Spleen (tissue), 11 donors: ENCODE data around the gene SDK2. TPM values are rescaled to one million over a fixed set of nuclear protein-coding genes. Genes with fewer than 3 reads are reported as not detected.

ENCODE experiments used
- DNase-seq: peaks from one replicate; pipeline ENCODE4 v3.0.0-alpha.2; 2020
- H3K27ac ChIP-seq, 8 donors: fragments of 200-600 bp; sonication (generic) in 7 of 8; 1 replicate in 4 of 8; 2 replicates in 4 of 8; pipeline versions ENCODE4 v1.5.0 to v1.8.0; 2016 to 2021; ENCODE audit warnings: inconsistent platforms in 4 of 8, mild to moderate bottlenecking in 4 of 8, moderate library complexity in 1 of 8
- H3K27me3 ChIP-seq, 7 donors: fragments of 200-600 bp; sonication (generic) in 6 of 7; replicated peaks in 1 of 7; 1 replicate in 4 of 7; 2 replicates in 3 of 7; pipeline versions ENCODE4 v1.5.0 to v1.8.0; 2016 to 2021; ENCODE audit warnings: inconsistent platforms in 3 of 7, mild to moderate bottlenecking in 1 of 7
- H3K36me3 ChIP-seq, 6 donors: fragments of 200-600 bp; sonication (generic) in 5 of 6; 1 replicate in 4 of 6; 2 replicates in 2 of 6; pipeline versions ENCODE4 v1.5.0 to v1.8.0; 2016 to 2021; ENCODE audit warnings: inconsistent platforms in 2 of 6
- H3K4me1 ChIP-seq, 6 donors: fragments of 200-600 bp; sonication (generic) in 5 of 6; 1 replicate in 3 of 6; 2 replicates in 3 of 6; pipeline versions ENCODE4 v1.5.0 to v1.8.0; 2016 to 2021; ENCODE audit warnings: inconsistent platforms in 3 of 6
- H3K4me3 ChIP-seq, 8 donors: fragments of 200-600 bp; sonication (generic) in 7 of 8; 1 replicate in 4 of 8; 2 replicates in 4 of 8; pipeline versions ENCODE4 v1.5.0 to v1.8.0; 2016 to 2021; ENCODE audit warnings: inconsistent platforms in 4 of 8, mild to moderate bottlenecking in 4 of 8, moderate library complexity in 2 of 8
- H3K9me3 ChIP-seq, 8 donors: fragments of 200-600 bp; sonication (generic) in 7 of 8; 1 replicate in 4 of 8; 2 replicates in 4 of 8; pipeline versions ENCODE4 v1.5.0 to v1.8.0; 2016 to 2021; ENCODE audit warnings: inconsistent platforms in 4 of 8
- POLR2A ChIP-seq, 3 donors: fragments of 450-650 bp; IDR thresholded peaks; one replicate each; pipeline ENCODE4 v1.5.1; 2017; ENCODE audit warnings: antibody characterized with exemption in 3 of 3, mild to moderate bottlenecking in 1 of 3
- POLR2AphosphoS5 ChIP-seq, 3 donors: sonication (generic); formaldehyde crosslinking; IDR thresholded peaks; one replicate each; pipeline ENCODE4 v1.5.1; 2017; ENCODE audit warnings: antibody characterized with exemption in 3 of 3
- WGBS, 5 donors: extraction: QIAGEN DNeasy Blood & Tissue Kit in 3 of 5; methylation state at CpG; one replicate each; pipeline versions ENCODE4 v1.1.5 to v1.1.7; 2013 to 2018; 5-methylcytosine and 5-hydroxymethylcytosine counted together
- intact Hi-C: fragments of 100-400 bp; cut with DNase I; formaldehyde crosslinking; loops from one replicate; pipeline ENCODE4 v1.15.0; 2023; ENCODE audit warnings: low total_unique reads
- polyA plus RNA-seq, 3 donors: library from polyadenylated mRNA; stranded (reverse); fragments of 200-250 nt; gene quantifications; one replicate each; pipeline ENCODE4 v1.2.1, GENCODE V29; 2013
- total RNA-seq, 7 donors: library from RNA; depleted of rRNA in 3 of 7; stranded (reverse); fragments of >200 nt in 3 of 7; fragmentation: NEBNext Ultra II Directional in 4 of 7; extraction: Animal tissue kit (Norgen Biotek cat#: 25700) in 4 of 7; gene quantifications; one replicate each; pipeline versions ENCODE4 v1.1.0 to v1.2.1, GENCODE V29; 2016 to 2021
- TF ChIP-seq, protein P1 (sequence below), 11 experiments: fragments of 200-600 bp in 7 of 11; fragments of 450-650 bp in 4 of 11; sonication (generic) in 4 of 11; IDR thresholded peaks in 8 of 11; conservative IDR thresholded peaks in 3 of 11; 1 replicate in 7 of 11; 2 replicates in 4 of 11; pipeline versions ENCODE4 v1.4.0 to v1.8.0; 2016 to 2021; ENCODE audit warnings: antibody characterized with exemption in 11 of 11, inconsistent platforms in 4 of 11, mild to moderate bottlenecking in 1 of 11
- donor health status: healthy with polysubstance abuse.
- donor health status: DM: no; HTN: no; CAD: no; lungs with moderate emphysema.
- donor health status: DM: no; HTN: no; CAD: no.
- donor health status: Bipolar disorder and iron deficiency.
- donor health status: healthy.
- donor health status: DM: no; HTN: no; CAD: no.
- donor health status: DM: yes; HTN: yes; CAD: no.

SDK2 gene
- total and polyA plus RNA-seq, 10 donors: 0.86 to 16.5 (median 9.7) TPM

- TF ChIP-seq POLR2AphosphoS5 (IDR thresholded peaks at IDR 0.05) (no peak), POLR2A (IDR thresholded peaks at IDR 0.05) (no peak)
- TF ChIP-seq, protein P1, sequence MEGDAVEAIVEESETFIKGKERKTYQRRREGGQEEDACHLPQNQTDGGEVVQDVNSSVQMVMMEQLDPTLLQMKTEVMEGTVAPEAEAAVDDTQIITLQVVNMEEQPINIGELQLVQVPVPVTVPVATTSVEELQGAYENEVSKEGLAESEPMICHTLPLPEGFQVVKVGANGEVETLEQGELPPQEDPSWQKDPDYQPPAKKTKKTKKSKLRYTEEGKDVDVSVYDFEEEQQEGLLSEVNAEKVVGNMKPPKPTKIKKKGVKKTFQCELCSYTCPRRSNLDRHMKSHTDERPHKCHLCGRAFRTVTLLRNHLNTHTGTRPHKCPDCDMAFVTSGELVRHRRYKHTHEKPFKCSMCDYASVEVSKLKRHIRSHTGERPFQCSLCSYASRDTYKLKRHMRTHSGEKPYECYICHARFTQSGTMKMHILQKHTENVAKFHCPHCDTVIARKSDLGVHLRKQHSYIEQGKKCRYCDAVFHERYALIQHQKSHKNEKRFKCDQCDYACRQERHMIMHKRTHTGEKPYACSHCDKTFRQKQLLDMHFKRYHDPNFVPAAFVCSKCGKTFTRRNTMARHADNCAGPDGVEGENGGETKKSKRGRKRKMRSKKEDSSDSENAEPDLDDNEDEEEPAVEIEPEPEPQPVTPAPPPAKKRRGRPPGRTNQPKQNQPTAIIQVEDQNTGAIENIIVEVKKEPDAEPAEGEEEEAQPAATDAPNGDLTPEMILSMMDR (IDR thresholded peaks at IDR 0.05 in 8 of 11, conservative IDR thresholded peaks at IDR 0.05 in 3 of 11): no peak
- DNase-seq: peak; percentile 62
- intact Hi-C loops: no loop called here
- no peak overlapping the region for H3K4me3 ChIP-seq
- H3K4me1 ChIP-seq: peaks cover 0 to 18% (median 2%) of the 10 kb centered on the region in 6 donors
- no peak overlapping the region for H3K27ac ChIP-seq
- H3K27me3 ChIP-seq: no peaks in the 10 kb centered on the region
- peaks cover 0 to 18% (median 7%) of the 10 kb centered on the region in 6 donors for H3K36me3 ChIP-seq
- no peaks in the 10 kb centered on the region for H3K9me3 ChIP-seq
- WGBS, 5 donors: 93 to 97% (median 93%) methylated on average over 12 to 16 of the region's 16 CpGs
These were observed 254.0 kb downstream of the SDK2 start for GRCh38 chr17:73390221-73390620.

DNA sequence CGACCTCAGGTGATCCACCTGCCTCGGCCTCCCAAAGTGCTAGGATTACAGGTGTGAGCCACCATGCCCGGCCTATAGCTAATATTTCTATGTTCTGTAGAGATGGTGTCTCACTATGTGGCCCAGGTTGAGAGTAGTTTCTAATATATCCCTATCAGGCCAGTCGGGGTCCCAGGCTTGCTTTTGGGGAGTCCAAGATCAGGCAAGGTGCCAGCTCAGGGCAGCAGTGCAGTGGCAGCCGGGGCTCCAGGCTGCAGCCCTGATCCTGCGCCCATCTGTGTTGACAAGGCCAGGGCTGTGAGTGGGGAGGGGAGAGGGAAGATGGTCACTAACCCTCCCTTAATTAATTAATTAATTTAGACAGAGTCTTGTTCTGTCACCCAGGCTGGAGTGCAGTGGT, 254.8 kb downstream of the SDK2 start:
- Histone ChIP-seq H3K36me3 (peaks cover 0 to 21% (median 10%) of the 10 kb centered on the region in 6 donors), H3K9me3 (no peaks in the 10 kb centered on the region), H3K27me3 (no peaks in the 10 kb centered on the region), H3K27ac (no peak overlapping the region), H3K4me3 (no peak overlapping the region), H3K4me1 (peaks cover 0 to 14% (median 1%) of the 10 kb centered on the region in 6 donors)
- intact Hi-C loops: no loop called here
- TF ChIP-seq POLR2AphosphoS5 (IDR thresholded peaks at IDR 0.05) (no peak), POLR2A (IDR thresholded peaks at IDR 0.05) (no peak)
- TF ChIP-seq, protein P1 (IDR thresholded peaks at IDR 0.05 in 8 of 11, conservative IDR thresholded peaks at IDR 0.05 in 3 of 11): no peak
- WGBS, 5 donors: 81 to 100% (median 96%) methylated on average over 4 to 6 of the region's 6 CpGs
- DNase-seq: peak; percentile 23

- Histone ChIP-seq H3K27me3 (no peaks in the 10 kb centered on the region), H3K9me3 (no peaks in the 10 kb centered on the region), H3K4me1 (peaks cover 0 to 6% (median 0%) of the 10 kb centered on the region in 6 donors), H3K36me3 (peaks cover 0 to 21% (median 10%) of the 10 kb centered on the region in 6 donors), H3K27ac (no peak overlapping the region), H3K4me3 (no peak overlapping the region)
- intact Hi-C loops: no loop called here
- no peak for DNase-seq
- TF ChIP-seq POLR2A (IDR thresholded peaks at IDR 0.05): no peak
- TF ChIP-seq, protein P1 (IDR thresholded peaks at IDR 0.05 in 8 of 11, conservative IDR thresholded peaks at IDR 0.05 in 3 of 11): no peak
- no peak for TF ChIP-seq POLR2AphosphoS5 (IDR thresholded peaks at IDR 0.05)
These were observed 255.7 kb downstream of the SDK2 start for GRCh38 chr17:73388578-73388905.

- 82 to 92% (median 89%) methylated on average over 23 to 28 of the region's 28 CpGs for WGBS, 5 donors
- Histone ChIP-seq H3K4me1 (peaks cover 0 to under 1% (median 0%) of the 10 kb centered on the region in 6 donors), H3K36me3 (peaks cover 0 to 21% (median 10%) of the 10 kb centered on the region in 6 donors), H3K27ac (no peak overlapping the region), H3K9me3 (no peaks in the 10 kb centered on the region), H3K27me3 (no peaks in the 10 kb centered on the region), H3K4me3 (no peak overlapping the region)
- intact Hi-C loops: no loop called here
- TF ChIP-seq POLR2AphosphoS5 (IDR thresholded peaks at IDR 0.05): no peak
- TF ChIP-seq, protein P1 (IDR thresholded peaks at IDR 0.05 in 8 of 11, conservative IDR thresholded peaks at IDR 0.05 in 3 of 11): no peak
- no peak for TF ChIP-seq POLR2A (IDR thresholded peaks at IDR 0.05)
- peak; percentile 47 for DNase-seq
These were observed 256.3 kb downstream of the SDK2 start for GRCh38 chr17:73387746-73388577.
